HG02588 (cell line): ENCODE measurements around the gene PELI2.

Source experiments
- ATAC-seq: cut with Tn5 transposase; IDR thresholded peaks from one replicate; pipeline ENCODE4 v1.9.1; 2021; ENCODE audit warnings: mild to moderate bottlenecking, moderate library complexity; ENCODE audit not compliant: unreplicated experiment

PELI2 gene

DNA sequence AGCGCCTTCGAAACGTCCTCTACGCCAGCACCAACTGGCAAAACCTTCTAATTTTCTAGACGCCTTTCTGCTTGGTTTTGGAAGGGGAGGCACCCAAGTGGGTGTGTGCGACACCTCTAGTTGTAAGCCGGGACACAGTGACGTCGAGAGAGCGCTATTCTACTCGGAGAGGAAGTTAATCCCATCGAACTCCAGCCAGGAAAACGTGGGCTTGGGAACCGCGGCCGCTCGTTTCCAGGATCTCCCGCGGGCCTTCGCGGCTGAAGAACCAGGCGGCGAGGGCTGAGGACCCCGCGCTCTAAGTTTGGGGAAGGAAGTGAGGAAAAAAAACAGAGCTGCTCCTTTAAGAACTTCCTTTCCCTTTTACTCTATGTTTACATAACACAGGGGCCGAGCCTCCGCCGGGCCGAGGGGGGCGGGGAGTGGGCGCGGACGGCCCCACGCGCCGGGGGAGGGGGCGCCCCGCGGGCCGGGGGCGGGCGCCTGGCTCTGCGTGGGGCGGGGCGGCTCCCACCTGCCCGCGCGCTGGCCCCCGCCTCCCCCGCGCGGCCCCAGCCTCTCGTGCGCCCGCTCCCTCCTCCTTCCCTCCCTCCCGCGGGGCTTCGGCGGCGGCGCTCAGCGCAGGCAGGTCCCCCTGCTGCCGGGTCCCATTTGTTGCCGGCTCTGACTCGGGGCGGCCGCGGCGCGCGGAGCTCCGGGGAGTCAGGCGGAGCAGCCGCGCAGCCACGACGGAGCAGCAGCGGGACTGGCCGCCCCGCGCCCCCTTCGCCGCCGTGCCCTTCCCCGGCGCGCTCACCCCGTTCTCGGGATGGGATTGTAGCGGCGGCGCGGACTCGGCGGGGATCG, at the start of gene PELI2:
Gene PELI2, plus strand, starts transcription at position 647 of the 846 bp plus-strand sequence. CDS start 250 bp downstream, outside the sequence.
- ATAC-seq: peak; percentile 61

DNA sequence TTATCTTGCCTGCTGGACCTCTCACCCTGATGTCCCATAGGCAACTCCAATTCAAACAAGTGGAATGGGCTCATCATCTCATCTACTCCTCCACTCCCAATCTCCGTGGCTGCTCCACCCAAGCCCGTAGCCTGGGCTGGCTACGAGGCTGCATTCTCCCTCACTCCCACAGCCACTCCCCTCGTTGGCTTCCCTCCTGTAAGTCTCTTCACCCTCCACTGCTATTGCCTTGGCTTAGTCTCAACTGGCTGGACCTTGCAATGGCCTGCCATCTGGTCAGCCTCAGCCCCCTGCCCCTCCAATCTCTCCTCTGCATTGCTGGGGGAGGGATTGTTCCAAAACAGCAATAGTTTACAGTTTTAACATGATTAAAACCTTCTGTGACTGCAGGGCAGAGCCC, 44.4 kb upstream of the PELI2 start:
- no peak for ATAC-seq

DNA sequence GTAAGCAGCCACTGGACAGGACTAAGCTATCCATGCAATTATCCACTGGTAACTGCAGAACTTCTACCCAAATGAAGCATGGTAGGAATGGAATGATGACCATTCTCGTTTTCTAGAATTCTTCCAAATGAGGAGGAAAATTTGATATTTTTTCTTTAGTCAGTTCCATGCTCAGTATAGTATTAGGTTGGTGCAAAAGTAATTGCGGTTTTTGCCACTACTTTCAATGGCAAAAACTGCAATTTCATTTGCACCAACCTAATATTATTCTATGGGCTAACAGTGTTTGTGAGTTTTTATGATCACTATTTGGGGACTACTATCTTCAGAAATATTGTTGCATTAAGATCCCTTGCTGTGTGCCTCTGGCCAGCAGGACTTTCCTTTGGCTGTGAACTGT, 42.9 kb upstream of the PELI2 start:
- no peak for ATAC-seq

GRCh38 chr14:56081139-56081538, 37.1 kb upstream of the PELI2 start:
- no peak for ATAC-seq

DNA sequence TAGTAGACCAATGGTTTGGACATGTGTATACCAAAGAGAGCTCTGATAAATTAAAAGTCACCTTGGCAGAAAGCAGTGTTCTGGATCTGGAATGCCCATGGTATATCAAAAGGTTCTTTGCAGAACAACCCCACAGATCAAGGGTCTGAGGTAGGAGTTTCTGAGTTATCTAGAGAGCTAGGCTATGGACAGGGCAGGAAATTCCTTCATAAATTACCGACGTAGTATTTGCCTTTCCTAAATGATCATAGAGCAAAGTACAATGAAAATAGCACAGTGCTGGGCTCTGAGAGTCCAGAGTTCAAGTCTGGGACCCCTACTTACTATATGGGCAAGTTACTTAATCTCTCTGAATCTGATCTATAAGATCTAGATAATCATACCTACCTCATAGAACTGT, 35.3 kb upstream of the PELI2 start:
- no peak for ATAC-seq

DNA sequence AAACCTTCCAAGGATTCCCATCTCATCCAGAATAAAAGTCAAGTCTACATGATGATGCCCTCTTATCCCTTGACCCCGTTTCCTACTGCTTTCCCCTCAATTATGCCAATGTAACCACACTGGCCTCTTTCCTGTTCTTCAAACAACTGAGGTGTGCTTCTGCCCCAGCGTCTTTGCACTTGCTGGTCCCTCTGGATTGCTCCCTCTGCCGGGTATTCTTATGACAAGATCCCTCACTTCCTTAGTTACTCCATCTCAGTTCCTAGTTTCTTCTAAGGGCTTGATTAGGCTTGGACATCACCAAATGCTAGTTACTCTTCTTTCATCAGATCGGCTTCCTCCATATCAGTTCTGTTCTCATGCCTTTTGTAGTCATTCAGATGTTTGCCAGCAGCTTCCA, 32.7 kb upstream of the PELI2 start:
- no peak for ATAC-seq

DNA sequence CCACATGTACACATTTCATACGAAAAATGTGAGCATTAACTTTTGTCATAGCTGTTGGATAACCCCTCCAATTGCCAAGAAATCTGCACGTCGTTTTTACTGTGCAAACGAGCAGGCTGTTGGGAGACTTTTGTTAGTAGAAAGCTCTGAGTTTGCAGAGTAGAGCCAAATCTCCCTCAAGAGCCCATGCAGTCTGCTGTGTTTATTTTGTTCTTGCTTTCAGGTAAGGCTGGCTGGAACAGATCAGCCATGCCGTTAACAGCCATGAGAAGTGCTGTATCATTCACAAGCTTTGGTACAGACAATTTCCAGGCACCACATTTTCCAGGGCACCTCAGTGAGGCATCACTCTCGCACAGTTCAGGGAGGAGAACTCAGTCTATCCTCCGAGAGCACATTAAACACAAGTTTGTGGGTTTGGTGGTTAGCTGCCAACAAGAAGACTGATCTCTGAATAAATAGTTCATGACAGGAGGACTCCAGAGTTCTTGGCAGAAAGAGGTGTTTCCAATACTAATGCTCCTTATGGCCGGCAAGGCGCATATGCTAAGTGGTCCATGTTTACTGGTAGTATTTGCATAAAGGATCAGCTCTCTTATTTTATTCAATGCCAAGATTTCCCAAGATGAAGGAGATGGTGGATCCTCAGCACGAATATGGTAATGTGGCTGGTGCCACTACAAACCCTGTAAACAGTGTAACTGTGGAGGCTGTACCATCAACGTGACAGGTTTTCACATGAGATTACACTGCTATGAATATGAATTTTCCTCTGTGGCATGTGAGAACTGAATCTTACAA, 30.3 kb upstream of the PELI2 start:
- no peak for ATAC-seq

GRCh38 chr14:56088941-56089340, 29.3 kb upstream of the PELI2 start:
- ATAC-seq: no peak

DNA sequence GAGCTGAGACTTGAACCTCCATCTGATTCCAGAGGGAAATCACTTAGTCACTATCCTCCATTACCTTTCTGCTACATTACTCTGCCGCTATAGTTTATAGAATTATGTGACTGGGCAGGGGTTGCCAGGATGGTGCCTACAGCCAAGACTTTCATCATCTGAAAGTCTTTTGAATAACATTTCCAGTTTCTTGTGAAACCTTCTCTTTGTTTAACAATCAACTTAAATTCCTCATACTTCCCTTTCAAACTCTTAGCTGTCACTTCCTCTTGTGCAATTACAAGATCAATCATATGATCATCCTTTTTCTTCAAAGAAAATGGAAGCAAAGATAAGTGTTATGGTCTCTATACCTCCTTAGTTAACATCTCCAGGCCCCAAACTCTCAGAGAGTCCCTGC, 25.4 kb upstream of the PELI2 start:
- ATAC-seq: no peak

DNA sequence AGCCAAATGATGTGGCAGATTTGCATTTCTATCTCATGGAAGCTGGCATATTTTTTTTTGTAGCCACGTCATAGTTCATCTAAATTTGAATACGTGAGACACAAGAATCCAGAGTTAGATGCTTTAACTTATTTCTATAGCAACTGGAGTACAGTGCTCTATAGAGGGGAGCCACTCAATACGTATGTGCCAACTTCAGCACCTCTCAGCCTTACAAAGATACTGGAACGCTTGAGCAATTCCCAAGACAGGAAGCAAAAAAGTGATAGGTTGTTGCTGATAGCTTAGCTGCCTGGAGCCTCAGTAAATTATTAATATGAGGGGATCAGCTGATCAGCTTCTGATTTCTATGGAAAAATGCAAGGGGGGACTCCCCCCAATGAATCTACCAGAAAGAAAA, 24.1 kb upstream of the PELI2 start:
- ATAC-seq: no peak

GRCh38 chr14:56098021-56098420, 20.2 kb upstream of the PELI2 start:
- ATAC-seq: no peak

DNA sequence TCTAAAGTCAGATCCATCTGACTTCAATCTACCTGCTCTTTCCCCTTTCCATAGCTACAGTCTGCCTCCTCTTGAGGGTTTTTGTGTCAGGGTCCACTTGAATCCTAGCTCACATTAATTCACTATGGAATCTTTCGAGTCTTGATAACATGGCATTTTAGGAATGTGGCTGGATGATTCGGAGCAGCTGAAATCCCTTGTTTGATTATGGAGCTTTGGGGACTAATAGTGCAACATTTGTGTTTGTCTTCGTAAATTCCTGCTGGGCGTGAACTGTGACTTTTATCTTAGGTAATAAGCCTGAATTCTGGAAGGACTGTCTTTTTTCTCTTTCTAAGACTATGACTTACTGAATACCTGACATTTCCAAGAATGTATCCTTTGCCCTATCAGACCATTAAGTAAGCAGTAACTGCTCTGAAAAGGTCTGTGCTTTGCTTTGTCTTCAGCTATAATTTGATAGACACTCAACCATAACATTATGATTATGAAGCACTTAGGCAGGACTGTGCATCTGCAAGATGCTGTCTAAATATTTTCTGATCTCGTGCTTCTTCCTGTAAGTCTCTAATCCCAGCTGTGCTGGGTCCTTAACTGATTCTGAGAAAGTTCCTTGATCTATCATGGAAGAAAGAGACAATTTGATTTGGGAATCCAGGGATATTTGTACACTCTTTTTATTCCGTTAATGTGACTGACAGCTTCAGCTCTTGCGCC, 19.0 kb upstream of the PELI2 start:
- ATAC-seq: no peak

- no peak for ATAC-seq
These were observed 17.7 kb upstream of the PELI2 start for GRCh38 chr14:56100556-56100955.

DNA sequence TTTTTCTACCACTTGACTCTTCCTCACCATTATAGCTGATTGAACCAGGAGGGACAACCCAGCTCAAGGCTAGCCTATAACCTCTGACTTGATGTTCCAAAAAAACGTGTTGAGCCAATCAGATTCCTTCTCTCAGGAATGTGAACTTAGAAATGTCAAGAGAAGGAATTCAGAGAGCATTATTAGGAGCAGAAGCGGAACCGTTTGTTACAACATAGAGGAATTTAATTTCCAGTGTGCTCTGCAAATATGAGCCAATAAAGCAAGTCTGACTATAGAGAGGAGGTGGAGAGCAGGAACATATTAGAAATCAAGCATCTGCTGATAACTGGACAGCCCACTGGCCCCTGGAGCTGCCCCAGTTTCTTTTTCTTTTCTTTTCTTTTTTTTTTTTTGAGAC, 15.3 kb upstream of the PELI2 start:
- ATAC-seq: no peak

GRCh38 chr14:56107615-56108014, 10.6 kb upstream of the PELI2 start:
- no peak for ATAC-seq

GRCh38 chr14:56108057-56108456, 10.2 kb upstream of the PELI2 start:
- no peak for ATAC-seq

DNA sequence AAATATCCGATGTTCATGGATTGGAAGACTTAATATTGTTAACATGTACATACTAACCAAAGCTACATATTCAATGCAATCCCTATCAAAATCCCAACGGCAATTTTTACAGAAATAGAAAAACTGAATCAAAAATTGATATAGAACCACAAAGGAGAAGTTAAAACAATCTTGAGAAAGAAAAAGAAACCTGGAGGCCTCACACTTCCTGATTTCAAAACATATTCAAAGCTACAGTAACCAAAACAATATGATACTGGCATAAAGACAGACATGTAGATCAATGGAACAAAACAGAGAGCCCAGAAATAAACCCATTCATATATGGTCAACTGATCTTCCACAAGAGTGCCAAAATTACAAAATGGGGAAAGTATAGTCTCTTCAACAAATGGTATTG, 5.4 kb upstream of the PELI2 start:
- no peak for ATAC-seq

GRCh38 chr14:56115334-56115870, 2.8 kb upstream of the PELI2 start:
- no peak for ATAC-seq

DNA sequence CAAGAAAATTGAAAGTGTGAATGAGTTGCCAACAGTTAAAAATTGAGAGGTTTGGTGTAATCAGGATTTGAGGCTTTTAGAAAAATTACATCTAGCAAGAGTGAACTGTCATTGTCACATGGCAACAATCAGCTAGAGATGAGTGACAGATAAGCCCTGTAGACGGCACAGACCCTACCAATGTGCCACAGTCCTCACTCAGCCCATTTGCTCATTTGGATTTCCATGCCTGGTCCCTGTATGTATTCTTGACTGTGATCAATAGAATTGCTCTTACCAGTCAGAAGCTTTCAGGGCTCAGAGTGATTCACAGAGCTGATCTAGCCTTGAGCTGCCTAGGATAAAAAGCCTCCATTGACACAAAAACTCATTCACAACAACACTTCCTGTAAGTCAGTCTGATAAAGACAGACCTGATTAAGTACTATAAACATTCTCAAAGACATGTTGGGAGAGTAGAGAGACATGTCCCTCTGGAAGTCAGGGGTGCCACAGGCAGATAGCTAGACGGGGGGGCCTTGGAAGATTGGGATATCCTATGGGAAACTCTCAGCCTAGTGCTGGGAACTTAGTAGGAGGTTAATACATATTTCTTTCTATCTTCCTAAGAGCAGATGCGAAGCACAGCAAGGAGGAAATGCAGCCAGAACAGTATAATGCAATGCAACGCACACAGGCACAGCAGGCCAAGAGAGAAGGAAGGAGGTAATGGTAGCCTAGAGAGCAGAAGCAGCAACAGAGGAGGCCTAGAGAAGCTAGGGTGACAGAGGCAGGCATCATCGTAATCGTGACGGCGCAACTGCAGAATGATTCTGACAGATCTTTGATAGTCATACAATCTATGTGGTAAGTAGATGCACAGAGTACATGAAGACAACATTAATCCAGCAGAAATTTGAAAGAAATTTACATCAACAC, 2.0 kb upstream of the PELI2 start:
- ATAC-seq: no peak

DNA sequence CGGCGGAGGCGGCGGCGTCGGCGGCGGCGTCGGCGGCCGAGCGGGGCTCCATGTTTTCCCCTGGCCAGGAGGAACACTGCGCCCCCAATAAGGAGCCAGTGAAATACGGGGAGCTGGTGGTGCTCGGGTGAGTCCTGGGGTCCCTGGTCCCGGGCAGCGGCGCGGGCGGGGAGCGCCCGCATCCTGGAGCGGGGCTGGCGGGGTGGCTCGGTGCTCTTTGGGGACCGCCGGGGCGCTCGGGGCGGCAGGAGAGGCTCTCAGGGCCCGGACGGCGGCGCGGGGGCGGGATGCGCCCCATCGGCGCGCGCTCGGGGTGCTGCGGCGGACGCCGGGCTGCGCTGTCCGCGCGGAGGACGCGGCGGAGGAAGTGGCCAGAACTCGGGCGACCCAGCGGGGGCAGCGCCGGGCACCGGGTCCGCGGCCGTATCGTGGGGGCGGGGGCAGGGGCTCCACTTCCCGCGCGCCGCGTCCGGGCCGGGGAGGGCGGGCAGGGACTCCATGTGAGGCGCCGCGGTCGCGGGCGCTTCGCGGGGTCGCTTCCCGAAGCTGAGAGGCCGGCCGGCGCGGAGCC, 485 bp downstream of the PELI2 start:
- ATAC-seq: peak; percentile 24
